Tibial artery (tissue), 4 donors: ENCODE data around the gene HPS4.
"Not testable (repeated sequence)": the region's sequence is repeated elsewhere in the genome, so short reads cannot be mapped to it uniquely, and the experiment has no call there.

Experiments used
- DNase-seq, 2 donors: peaks; one replicate each; pipeline ENCODE4 v3.0.0-alpha.2; 2019
- H3K27ac ChIP-seq, 2 donors: fragments of 200-600 bp; sonication (generic) in 1 of 2; 1 replicate in 1 of 2; 2 replicates in 1 of 2; pipeline ENCODE4 v1.5.1; 2018 to 2019; ENCODE audit warnings: mild to moderate bottlenecking in 1 of 2
- H3K27me3 ChIP-seq, 2 donors: fragments of 200-600 bp; sonication (generic) in 1 of 2; one replicate each; pipeline versions ENCODE4 v1.5.1 to v1.6.0; 2016 to 2019
- H3K36me3 ChIP-seq, 3 donors: fragments of 200-600 bp; sonication (generic) in 2 of 3; one replicate each; pipeline ENCODE4 v1.5.1; 2016 to 2019; ENCODE audit warnings: mild to moderate bottlenecking in 2 of 3
- H3K4me1 ChIP-seq, 4 donors: fragments of 200-600 bp; sonication (generic) in 2 of 4; 1 replicate in 3 of 4; 2 replicates in 1 of 4; pipeline ENCODE4 v1.5.1; 2016 to 2019
- H3K4me3 ChIP-seq, 2 donors: fragments of 200-600 bp; sonication (generic) in 1 of 2; 1 replicate in 1 of 2; 2 replicates in 1 of 2; pipeline ENCODE4 v1.5.1; 2018 to 2019; ENCODE audit warnings: mild to moderate bottlenecking in 2 of 2
- H3K9me3 ChIP-seq, 3 donors: fragments of 200-600 bp; sonication (generic) in 1 of 3; one replicate each; pipeline ENCODE4 v1.5.1; 2016 to 2019
- CTCF ChIP-seq, 2 experiments: fragments of 200-600 bp in 1 of 2; fragments of 450-650 bp in 1 of 2; IDR thresholded peaks; one replicate each; pipeline ENCODE4 v1.5.1; 2017 to 2019; ENCODE audit warnings: antibody characterized with exemption in 2 of 2, mild to moderate bottlenecking in 1 of 2, moderate library complexity in 1 of 2
- intact Hi-C: fragments of 100-400 bp; cut with DNase I; formaldehyde crosslinking; loops from one replicate; pipeline ENCODE4 v1.15.0; 2023; ENCODE audit warnings: low total_unique reads

HPS4 gene

GRCh38 chr22:26483439-26484359 is at the start of gene HPS4, which contains the start of gene SRRD:
Gene HPS4, minus strand, starts transcription at chr22:26483783. Its CDS starts 2,021 bp downstream, at chr22:26481762.
Gene SRRD, plus strand, starts transcription at chr22:26483877. Its CDS starts 14 bp downstream, at chr22:26483891.
- intact Hi-C loops = loop anchor here (10.0 kb wide), 1 partner anchor 101 kb away; no protein-coding TSS in a partner anchor
- H3K4me1 ChIP-seq = peaks cover 0 to 59% (median 39%) of the 10 kb centered on the region in 4 donors

GRCh38 chr22:26529345-26529744 is 45.8 kb upstream of the HPS4 start:
- H3K27me3 ChIP-seq = no peaks in the 10 kb centered on the region
- peak overlapping the region in 1 of 2 donors; percentile 35 for H3K27ac ChIP-seq
- intact Hi-C loops = no loop called here
- H3K9me3 ChIP-seq = no peaks in the 10 kb centered on the region
- no peak for TF ChIP-seq CTCF (IDR thresholded peaks at IDR 0.05)
- DNase-seq = peak in 1 of 2 donors; percentile 23
- H3K4me3 ChIP-seq = no peak overlapping the region
- H3K4me1 ChIP-seq = peaks cover 0 to 29% (median 1%) of the 10 kb centered on the region in 4 donors
- peaks cover 9 to 36% (median 34%) of the 10 kb centered on the region in 3 donors for H3K36me3 ChIP-seq

More at GRCh38 chr22:26483439-26484359, at the start of gene HPS4, which contains the start of gene SRRD:
- DNase-seq = peak; percentile 85 to 93
- Histone ChIP-seq H3K4me3 (peak within 1 kb of the TSS; percentile 64 to 94), H3K27me3 (no peaks in the 10 kb centered on the region), H3K9me3 (no peaks in the 10 kb centered on the region), H3K36me3 (peaks cover 6 to 27% (median 13%) of the 10 kb centered on the region in 3 donors), H3K27ac (peak within 1 kb of the TSS; percentile 90 to 97)
- no peak for TF ChIP-seq CTCF (IDR thresholded peaks at IDR 0.05)

DNA sequence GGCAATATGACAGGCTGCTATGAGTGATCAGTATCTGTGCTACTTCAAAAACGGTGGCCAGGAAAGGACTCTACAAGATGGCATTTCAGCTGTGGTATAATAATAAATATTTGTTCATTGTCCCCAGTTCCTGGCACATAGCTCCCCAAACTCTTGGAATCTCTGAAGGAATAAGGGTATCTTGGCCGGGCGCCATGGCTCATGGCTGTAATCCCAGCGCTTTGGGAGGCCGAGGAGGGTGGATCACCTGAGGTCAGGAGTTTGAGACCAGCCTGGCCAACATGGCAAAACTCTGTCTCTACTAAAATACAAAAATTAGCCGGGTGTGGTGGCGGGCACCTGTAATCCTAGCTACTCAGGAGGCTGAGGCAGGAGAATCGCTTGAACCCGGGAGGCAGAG is 44.9 kb upstream of the HPS4 start:
- peaks cover 0 to 29% (median 1%) of the 10 kb centered on the region in 4 donors for H3K4me1 ChIP-seq
- intact Hi-C loops = not testable (repeated sequence)
- peak overlapping the region in 1 of 2 donors; percentile 35 for H3K27ac ChIP-seq

GRCh38 chr22:26527574-26528465 is 44.2 kb upstream of the HPS4 start:
- Histone ChIP-seq H3K4me3 (no peak overlapping the region), H3K9me3 (no peaks in the 10 kb centered on the region), H3K36me3 (peaks cover 9 to 40% (median 34%) of the 10 kb centered on the region in 3 donors), H3K27ac (no peak overlapping the region), H3K27me3 (no peaks in the 10 kb centered on the region), H3K4me1 (peaks cover 0 to 29% (median 1%) of the 10 kb centered on the region in 4 donors)
- no peak for DNase-seq
- intact Hi-C loops = no loop called here
- no peak for TF ChIP-seq CTCF (IDR thresholded peaks at IDR 0.05)

More for the DNA sequence above, 44.9 kb upstream of the HPS4 start:
- not testable (repeated sequence) for DNase-seq, H3K27me3 ChIP-seq, H3K9me3 ChIP-seq, H3K4me3 ChIP-seq
- H3K36me3 ChIP-seq = peaks cover 9 to 40% (median 34%) of the 10 kb centered on the region in 3 donors

- Histone ChIP-seq H3K4me1 (peaks cover 0 to 29% (median 1%) of the 10 kb centered on the region in 4 donors), H3K4me3 (no peak overlapping the region), H3K27ac (no peak overlapping the region), H3K9me3 (no peaks in the 10 kb centered on the region), H3K27me3 (no peaks in the 10 kb centered on the region), H3K36me3 (peaks cover 7 to 37% (median 30%) of the 10 kb centered on the region in 3 donors)
- TF ChIP-seq CTCF (IDR thresholded peaks at IDR 0.05) = no peak
- no peak for DNase-seq
- intact Hi-C loops = no loop called here
Measured at GRCh38 chr22:26527167-26527566, 43.6 kb upstream of the HPS4 start.
